CD4-positive, alpha-beta T cell treated with Interleukin-2 at 100 ng/mL for 4 hours (primary cell): ENCODE measurements around the gene GYPC.
"Not testable (repeated sequence)": the region's sequence is repeated elsewhere in the genome, so short reads cannot be mapped to it uniquely, and the experiment has no call there.

ENCODE experiments used
- DNase-seq: peaks from one replicate; pipeline ENCODE4 v3.0.0-alpha.2; 2020; ENCODE audit warnings: low spot score

Gene GYPC

DNA sequence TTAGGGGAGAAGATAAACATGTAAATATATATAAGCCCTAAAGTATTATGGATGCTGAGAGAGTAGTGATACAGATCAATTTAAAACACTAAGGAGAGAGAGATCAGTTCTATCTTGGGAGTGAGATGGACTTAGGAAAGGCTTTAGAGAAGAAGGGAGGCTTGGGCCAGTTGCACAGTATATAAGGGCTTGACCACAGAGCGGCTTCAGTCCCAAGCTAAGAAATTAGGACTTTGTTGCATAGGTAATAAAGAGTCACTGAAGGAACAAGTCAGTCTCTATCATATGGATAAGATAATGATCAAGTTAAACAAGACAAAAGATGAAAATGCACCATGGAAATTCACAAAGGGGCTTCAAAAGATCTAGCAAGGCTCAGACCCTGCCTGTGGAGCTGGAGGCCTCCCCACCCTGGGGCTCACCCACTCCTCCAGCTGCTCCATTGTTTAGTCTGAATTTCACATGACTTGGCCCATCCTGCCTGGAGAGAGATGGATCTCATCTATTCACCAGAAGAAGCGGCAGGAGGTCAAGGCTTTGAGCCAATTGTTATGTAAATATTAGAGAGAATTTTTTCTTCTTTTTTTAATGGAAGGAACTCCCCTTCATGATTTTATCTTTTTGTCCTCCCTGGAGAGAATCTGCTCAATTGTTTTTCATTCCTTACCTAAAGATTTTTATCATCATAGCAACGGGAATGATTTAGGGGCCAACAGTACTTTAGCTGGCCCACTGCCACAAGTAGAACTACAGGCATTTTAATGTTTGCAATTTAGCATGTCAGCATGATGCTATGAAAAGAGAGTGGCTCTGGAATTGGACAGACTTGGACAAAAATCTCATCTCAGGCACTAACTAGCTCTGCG is 44.0 kb downstream of the GYPC start:
- no peak for DNase-seq

DNA sequence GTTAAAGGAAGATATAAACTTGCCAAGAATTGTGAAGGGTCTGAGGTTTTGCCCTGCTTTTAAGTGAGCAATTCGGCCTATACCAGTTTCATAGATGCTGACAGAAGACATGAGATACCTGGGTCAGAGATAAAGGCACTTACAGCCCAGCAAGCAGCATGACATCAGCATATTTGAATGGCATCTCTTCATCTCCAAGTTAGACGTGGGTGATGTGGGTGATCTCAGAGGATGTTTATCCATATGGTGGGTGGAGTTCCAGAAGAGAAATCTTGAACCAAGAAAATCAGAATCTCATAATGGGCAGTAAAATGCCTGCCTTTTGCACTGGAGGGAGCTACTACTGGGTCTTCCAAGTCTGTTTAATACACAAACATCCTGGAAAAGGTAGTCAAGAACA is 44.7 kb downstream of the GYPC start:
- no peak for DNase-seq

DNA sequence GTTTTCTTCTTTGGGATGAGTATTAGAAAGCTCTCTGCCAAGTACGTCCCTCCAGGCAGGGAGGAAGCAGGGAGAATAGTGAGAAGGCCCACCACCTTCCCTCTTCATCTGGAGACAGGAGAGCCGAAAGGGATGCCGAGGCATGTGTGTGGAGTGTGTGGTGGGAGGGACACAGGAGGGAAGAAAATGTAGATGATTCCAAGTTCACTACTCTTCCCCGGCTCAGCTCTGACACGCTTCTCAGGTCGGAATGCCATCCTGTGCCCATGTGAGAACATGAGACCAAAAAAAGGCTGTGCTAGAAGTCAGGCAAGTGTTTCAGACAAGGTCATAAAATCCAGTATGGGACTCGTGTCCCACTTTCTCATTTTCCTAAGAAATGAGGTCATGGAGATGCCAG is 47.4 kb downstream of the GYPC start:
- no peak for DNase-seq

DNA sequence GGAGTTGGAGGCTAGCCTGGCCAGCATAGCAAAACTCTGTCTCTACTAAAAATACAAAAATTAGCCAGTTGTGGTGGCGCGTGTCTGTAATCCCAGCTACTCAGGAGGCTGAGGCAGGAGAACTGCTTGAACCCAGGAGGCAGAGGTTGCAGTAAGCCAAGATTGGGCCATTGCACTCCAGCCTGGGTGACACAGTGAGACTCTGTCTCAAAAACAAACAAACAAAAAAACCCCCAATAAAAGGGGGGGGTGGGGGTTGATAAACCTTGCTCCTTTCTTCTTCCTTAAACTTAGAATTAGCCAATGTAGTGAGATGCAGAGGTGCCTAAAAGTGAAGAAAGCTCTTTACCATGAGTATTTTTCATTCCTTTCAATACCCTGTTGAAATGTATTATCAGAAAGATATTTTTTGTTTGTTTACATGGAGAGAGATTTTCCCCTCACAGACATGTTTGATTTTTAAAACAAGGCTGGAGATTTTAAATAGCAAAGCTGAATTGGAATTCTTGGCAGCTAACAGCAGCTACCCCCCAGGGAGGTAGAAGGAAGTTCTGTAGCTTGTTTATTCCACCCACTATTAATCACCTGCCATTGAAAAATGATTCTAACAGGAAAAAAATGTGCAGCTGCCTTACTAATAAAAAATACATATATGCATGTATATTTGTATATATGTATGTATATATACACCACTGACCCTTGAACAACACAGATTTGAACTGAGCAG is 48.6 kb downstream of the GYPC start:
- DNase-seq, result no peak

DNA sequence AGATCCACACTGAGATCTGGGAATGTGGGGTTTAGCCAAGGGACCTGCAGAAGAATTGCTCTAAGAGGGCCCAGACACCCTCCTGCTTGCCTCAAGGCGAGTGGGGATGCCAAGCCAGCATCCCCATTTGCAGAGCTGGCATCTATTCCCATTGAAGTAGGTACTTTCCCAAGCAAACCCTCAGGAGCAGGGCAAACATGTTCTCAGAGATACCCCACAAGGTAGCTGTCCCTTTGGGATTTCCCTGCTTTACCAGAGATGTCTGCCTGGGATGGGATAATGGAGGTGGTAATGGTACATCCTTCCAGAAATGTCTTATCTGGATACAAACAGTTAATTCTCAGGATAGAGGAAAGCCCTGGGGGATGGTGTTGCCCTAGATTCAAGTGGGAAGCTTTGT is 51.2 kb downstream of the GYPC start:
- no peak for DNase-seq

DNA sequence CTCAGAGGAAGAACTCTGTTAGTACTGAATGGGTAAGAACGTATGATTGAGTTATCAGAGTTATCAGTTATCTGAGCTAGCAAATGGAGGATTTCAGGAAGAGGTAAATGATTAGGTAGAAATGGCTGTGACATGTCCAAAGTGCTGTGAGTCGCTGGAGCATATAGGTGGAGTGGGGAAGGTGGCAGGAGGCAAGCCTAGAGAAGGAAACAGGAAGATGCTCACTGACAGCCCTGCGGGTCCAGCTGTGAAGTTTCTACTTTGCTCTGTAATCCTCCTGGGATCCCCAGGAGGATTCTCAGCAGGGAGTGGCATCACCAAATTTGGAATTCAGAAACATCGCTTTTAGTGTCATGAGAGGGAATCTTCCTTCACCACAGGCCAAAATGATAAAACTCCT is 52.0 kb downstream of the GYPC start:
- no peak for DNase-seq

DNA sequence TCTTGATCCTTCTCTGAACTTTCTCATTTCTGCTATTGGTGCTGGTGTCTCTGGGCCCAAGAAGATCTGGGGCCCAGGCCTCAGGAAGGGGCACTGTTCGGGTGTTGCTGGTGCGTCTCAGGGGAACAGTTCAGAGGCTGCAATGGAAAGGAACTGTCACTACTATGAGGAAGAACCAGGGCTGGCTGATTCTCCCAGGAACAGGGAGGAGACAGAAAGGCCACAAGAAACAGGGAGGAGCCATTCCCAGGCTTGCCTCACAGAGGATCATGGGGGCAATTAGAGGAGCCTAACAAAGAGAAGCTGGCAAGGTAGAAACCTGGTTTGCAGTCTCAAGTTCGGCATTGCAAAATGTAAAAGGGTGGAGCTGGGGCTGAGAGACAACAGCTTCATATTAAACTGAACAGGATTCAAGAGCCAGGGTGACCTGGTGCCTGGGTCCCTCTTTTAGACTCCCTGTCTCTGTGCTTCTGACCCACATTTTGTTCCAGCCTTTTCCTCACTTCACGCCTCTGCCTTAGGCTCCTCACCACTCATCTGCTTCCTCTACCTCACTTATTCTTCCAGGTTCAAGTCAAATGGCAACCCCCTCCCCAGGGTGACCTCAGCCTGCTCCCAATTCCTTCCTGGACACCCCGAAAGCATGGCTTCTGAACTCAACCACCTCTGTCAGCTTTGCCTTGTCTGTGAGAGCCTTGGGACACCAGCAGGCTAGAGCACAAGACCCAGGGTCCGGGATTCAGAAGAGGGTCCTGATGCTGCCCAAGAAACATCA is 58.4 kb downstream of the GYPC start:
- no peak for DNase-seq

DNA sequence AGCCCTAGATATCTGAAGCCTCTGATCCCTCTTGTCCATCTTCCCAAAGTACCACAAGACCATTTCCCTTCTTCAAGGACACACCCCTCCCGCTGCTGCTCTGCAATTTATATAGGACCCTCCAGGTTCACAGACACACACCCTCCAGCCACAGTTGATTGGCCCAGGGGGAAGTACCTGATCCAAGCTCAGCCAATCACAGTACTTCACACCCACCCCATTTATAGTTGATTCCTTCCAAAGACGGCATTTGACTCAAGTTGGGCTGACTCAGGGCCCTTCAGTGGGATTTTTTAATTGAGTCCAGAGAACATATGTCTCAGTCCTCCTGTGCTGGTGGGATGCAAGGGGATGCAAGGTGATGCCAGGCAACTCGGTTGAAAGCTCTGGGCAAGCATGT is 59.2 kb downstream of the GYPC start:
- DNase-seq, result no peak

DNA sequence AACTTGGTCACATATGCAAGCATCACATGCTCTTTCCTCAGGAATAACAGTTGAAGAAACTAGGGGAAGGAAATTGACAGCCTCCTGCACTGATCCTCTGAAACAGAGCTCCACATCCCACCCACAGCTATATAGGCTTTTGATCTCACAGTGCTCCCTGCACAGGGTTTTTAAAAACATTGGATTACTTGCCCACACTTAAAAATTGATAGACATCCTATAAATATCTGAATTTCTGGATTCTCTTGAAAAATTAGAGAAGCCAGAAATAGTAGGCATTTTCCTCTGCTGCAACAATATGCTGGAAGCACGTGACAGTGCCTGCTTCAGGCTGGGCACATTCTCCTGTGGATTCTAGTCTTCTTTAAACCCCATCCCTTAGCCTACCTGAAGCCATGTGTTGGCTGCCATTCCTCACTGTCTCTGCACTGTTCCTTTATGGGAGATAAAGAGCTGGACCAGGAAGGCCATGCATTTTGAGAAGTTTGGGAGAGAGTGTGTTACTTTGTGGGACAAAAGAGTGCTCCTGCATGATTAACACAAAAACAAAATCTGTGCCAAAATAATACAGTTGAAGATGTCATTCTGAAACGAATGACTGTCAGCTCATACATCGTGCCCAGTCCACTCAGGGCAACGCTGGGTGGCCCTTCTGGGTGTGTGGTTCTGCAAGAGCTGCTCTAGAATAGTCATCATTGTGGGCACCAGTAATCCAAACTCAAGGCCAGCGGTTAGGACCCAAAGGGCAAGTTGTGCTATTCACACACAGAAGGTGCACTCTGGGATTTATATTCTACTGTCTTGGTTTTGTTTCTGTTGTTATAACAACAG is 59.8 kb downstream of the GYPC start:
- no peak for DNase-seq

DNA sequence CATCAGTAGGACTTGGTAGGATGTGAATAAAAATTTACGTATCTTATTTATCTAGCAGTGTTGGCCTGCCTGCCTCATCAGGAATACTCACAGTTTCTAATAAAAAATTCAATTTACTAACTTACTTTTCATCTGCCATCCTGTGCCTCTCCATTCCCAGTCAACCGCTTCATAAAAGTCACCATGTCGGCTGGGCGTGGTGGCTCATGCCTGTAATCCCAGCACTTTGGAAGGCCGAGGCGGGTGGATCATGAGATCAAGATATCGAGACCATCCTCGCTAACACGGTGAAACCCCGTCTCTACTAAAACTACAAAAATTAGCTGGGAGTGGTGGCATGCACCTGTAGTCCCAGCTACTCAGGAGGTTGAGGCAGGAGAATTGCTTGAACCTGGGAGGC is 61.3 kb downstream of the GYPC start:
- not testable (repeated sequence) for DNase-seq

DNA sequence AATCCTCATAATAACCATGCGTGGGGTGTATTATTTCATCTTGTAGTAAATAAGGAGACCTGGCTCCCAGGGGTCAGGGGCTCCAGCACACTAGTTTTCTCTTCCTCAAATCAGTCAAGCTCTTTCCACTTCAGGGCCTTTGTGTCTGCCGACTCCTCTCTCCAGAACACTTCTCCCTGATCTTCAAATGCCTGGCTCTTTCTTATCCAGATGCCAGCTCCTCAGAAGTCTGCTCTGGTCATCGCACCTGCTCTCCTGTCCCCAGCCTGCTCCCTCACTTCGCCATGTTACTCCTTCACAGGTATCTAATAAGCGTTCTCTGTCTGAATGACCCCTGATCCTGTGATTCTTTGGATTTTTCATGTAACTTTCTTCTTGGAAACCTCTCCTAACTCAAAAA is 62.0 kb downstream of the GYPC start:
- DNase-seq, result no peak

DNA sequence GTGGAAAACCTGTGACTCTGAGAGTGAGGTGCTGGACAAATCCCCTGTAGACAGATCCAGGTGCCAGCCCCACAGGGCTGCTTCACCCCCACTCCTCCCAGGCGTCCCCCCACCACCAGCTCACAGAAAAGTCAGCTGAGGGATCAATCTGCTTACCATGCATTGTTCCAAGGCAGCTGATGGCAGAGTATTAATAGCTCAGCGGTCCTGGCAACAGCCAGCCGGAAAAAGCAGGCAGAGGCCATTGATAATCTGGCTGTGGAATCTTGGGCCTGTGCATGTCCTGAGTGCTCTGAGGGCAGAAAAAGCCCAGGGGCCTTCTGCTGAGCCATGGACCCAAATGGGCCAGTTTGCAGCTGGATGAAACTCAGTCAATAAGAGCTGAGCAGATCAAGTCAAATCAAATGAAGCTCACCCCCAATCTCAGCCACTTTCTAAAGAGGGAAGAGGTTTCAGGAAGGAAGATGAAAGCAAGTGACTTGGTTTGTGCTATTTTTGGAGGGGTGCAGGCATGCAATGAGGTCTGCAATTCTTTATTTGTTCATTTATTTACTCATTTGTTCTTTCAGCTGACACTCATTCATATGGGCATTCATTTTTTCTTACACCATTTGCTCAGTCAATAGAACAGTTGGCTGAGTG is 63.4 kb downstream of the GYPC start:
- DNase-seq, result no peak

DNA sequence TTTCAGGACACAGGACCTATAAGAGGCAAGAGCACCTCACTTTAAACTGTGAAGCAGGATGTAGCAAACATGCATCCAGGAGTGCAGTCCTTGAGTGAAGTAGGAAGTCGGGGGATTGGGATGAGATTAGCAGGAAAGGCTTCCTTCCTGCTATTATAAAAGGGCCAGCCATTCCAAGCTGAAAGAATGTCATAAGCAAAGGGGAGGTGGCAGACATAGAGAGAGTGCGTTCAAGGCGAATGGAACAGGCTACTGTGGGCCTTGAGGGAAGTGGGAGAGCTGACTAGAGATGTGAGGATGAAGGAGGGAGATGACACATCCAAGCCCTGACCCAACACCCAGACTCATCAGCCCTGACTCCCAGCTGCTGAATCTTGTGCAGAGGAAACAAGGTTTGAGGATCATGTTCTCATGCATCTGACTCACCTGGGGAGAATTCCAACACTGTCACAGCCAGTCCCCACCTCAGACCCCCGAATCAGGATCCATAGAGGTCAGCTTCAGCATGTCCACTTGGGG is 63.9 kb downstream of the GYPC start:
- no peak for DNase-seq

DNA sequence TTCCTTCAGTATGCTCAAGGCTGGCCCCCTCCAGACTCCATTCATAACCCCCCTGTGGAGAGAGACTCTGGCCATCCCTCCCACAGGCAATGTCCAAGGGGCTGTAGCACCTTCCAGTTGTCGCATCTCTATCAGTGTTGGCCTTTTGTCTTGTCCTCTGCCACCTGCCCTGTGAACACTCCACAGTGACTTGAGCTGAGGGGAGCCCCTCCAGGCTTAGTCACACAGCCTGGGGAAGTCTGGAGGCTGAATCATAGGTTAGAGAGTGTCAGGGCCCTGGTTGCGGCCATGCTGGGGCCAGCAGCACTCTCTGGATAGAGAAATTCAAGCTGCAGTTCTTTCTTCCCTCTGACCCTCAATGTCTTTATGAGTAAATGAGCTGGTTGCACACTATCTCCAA is 64.7 kb downstream of the GYPC start:
- no peak for DNase-seq

DNA sequence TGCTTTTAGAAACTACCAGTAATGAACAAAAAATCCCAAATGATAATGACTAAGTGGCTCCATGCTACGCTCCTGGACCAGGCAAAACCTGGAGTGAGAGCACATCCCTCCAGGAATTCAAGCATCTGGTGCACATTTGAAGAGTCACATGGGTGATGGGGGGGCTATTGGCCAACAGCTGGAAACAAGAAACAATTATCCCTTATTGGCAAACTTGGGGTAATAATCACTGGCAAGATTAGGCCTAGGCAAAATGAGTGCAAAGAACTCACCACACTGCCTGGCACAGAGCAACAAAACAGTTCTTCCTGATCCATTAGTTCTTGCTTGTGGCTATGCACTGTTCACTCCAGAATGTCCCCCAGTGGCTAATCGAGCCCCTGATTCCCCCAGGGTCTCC is 66.1 kb downstream of the GYPC start:
- no peak for DNase-seq

DNA sequence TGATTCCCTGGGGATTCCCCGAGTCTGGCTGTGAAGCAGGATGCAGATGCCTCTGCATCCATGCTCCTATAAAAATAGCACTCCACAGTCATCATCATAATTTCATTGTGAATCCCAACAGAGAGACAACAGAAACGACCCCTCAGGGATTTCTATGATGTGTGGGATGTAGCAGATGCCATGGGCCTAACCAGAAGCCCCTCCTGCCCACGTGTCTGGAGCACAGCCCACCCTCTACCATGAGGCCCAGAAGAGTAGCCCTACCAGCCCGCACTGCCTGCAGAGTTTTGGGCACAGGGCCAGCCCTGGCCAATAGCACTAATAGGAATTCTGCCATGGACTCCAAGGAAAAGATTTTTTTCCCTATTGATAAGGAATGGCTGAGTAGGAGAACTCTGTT is 66.6 kb downstream of the GYPC start:
- no peak for DNase-seq

DNA sequence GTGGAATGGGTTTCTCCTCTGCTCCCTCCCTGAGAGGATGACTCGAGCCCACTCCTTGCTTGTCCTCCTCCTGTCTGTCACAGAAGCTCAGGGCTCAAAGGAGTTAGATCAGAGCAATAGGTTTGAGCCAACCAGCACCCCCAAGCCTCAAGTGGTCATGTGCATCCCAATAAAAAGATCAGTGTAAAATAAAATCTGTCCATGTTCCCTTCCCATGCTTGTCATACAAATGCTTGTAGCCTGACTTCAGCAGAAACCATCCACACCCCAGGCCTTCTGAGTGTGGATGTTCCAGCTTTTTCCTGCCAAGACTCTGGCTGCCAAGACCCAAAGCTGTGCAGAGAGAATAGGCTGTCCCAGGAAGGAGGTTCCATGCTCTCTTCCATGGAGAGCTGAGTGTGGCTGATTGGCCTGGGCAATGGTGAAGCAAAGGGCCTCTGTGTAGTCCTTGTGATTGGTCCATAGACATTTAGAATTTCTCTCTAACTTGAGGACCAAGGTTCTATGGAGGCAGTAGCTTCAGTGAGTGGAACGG is 67.4 kb downstream of the GYPC start:
- DNase-seq, result no peak

DNA sequence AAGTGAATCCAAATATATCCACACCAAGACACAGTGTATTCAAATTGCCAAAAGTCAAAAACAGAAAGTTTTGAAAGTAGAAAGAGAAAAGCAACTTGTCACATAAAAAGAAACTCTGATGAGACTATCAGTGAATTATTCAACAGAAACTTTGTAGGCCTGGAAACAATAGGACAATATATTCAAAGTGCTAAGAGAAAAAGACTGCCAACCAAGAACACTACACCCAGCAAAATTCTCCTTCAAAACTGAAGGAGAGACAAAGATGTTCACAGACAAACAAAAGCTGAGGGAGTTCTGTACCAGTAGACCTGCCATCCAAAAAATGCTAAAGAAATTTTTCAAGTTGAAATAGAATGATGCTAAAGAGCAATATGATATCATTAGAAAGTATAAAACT is 69.6 kb downstream of the GYPC start:
- no peak for DNase-seq

DNA sequence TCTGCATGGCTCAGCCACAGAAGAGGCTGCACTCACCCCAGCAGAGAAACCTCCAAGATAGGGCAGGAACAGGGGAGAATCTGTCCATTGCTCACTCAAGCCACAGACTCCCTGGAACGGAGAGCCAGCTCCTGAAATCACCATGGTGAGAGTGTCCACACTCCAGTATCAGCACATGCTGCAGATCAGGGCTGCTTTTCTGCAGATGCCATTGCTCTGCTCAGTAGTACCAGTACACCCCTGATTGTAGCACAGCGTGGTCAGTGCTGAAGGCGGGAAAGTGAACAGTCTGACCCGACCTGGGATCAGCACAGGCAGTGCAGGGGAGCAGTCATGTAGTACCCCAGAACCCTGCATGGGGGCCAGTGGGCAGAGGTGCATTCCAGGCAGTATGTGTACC is 73.9 kb downstream of the GYPC start:
- DNase-seq, result no peak

DNA sequence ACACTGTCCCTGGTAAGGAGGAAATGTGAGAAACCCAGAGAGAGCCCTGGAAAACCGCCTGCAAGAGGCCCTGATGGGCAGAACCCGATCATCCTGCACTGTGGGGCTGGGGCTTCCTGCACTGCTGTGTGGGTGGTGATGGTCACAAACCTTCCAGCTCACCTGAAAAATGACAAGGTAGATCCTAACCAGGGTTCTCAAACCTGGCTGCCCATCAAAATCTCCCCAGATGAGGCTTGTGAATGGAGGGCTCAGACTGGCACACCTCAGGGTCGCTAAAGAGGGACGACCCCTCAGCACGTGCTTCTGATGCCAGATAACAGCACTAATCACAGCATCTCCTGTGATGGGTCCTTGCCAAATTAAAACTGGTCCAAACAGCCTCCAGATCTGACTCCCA is 74.7 kb downstream of the GYPC start:
- DNase-seq, result no peak

DNA sequence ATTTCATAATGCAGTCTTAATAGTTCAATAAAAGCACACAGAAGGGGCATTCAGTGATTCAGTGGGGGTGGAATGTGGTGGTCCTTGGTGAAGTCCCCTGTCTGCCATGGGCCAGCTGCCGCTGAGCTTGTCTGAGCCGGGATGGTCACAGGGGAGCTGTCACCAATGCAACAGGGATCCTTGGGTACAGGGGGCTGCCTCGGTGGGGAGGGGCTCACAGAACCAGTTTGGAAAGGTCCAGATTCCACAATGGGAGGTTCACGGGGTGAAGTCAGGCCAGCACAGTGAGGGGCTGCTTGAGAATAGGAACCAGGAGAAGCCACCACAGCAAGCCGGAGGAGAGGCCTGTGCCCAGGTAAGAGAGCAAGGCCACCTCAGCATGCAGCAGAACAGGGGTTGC is 75.4 kb downstream of the GYPC start:
- no peak for DNase-seq
